NCI-H748 (cell line): Measurements from ENCODE around the gene SPX.

ENCODE experiments used
- DNase-seq: peaks from one replicate; lab custom pipeline; 2025; ENCODE audit not compliant: unreplicated experiment; lab: John Stamatoyannopoulos, UW

Gene SPX, protein sequence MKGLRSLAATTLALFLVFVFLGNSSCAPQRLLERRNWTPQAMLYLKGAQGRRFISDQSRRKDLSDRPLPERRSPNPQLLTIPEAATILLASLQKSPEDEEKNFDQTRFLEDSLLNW

DNA sequence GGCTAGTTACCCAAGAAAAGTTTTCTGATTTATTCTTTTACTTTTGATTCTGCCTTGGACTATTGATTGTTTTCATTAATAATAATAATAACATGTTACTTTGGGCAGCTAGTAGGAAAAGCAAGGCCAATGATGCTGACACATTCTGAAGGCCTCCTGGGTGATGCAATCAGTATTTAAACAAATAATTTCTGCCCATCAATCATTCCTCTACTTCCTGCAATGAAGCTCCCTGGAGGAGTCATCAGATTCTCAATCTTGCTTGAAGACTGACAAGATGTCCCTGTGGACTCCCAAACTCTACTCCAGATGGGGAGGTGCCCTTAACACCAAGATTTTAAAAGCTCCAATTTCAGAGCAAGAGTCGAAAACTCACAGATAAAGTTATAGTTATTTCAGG, at the start of gene SPX:
TSS of gene SPX (plus strand) at position 244 of the 400 bp plus-strand sequence. CDS start 177 bp downstream, outside the sequence.
- DNase-seq = no peak

DNA sequence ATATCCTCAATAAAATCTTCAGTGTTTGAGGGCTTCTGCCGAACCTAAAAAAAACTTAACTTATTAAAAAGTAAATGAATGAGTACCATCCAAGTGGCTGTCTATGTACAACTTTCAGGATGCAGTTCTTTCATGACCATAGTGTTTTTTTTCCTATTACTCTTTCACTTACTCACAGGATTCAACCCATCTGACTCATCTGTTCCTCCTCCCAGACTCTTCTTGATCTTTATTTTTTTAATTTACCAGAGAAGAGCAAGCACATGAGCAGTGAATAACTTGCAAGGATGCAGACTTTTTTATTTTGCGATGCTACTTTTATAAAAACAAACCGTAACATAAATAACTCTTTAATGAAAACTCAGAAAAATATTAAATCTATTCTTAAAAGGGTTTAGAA, 49.1 kb upstream of the SPX start:
- DNase-seq = no peak

DNA sequence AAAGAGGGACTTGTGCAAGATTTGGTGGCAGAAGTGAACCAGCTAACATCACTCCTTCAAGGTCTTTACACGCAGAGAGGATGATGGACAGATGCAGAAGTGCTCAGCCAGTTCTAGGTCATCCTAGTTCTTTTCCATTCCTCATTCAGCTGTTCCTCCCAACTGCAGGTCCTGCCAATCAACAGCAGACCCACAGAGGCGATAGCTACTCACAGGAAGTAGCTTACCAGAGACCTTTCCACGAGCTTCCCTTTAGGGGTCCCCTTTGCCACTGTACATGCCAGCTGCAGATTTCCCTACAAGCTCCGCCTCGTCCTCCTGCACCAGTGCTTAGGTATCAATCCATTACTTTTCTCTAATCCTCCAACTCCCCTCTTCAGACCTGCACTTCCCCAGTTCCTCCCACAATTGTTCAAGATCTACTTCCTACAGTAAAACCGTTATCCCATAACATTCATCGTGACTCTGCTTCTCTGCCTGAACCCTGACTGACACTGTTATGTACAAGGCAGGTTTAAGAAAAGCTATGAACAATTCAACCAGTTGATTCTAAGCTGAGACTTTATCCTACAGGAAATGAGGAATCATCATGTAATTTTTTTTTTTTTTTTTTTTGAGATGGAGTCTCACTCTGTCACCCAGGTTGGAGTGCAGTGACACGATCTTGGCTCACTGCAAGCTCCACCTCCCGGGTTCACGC, 47.2 kb upstream of the SPX start:
- no peak for DNase-seq

DNA sequence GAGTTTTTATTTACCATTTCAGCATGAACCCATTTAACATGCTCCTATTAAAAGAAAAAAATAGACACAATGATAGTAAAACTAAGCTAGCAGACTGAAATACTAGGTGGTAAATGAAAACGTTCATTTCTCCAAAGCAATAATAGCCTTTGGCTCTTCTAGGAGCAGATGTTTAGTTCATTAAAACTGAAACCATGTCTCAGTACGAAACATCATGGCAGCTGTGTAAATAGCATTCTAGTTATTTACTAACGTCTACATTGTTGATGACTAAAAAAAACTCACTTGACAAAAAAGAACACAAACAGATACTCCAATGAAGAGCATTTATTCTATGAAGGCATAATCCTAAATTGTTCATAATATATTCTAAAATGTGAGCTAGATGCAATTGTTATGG, 42.6 kb upstream of the SPX start:
- peak; percentile 85 for DNase-seq

DNA sequence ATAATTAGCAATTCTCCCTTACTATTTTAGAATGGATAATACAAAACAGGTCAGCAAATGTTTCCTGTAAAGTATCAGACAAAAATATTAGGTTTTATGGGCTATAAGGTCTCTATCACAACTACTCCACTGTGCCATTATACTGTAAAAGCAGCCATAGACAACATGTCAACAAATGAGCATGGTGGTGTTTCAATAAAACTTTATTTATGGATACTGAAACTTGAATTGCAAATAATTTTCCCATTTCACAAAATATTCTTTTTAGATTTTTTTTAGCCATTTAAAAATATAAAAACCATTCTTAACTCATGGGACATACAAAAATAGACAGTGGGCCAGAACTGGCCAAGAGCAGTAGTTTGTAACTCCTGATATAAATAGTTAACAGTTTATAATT, 40.1 kb upstream of the SPX start:
- no peak for DNase-seq

DNA sequence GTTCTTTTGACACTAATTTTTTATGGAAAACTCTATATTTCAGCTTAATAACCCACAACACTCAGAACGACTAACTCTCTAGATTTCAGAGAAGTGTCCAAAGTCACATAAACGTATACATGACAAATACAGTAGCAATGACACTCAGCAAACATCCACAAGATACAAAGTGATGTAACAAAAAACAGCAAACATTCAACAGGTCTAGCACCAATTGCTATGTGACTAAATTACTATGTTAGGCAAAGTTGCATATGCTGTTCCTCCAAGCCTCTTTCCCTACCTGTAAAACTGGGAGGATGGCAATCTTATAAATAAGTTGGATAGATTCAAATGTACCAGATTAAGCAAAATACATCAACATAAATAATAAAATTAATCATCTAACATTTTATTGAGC, 26.3 kb upstream of the SPX start:
- no peak for DNase-seq

DNA sequence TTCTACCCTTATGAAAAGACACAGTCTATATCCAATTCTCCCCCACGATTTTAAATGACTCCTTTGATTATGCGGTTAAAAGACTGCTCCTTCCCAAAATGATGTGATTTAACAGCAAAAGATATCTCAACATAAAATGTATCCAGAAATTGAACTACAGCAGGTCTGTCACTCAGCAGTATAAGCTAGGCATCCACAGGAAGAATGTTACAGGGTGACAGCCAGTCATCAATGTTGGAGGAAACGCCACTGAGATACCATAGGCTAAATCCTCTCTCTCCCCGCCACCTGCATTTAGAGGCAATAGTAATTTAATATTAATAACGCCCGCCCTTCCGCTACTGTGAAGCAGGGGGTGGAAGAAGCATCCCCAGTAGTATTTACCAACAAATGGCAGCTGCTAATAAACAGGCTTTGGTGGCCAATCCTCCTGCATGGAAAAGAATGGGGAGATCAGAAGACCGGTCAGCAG, 25.3 kb upstream of the SPX start:
- DNase-seq = no peak

DNA sequence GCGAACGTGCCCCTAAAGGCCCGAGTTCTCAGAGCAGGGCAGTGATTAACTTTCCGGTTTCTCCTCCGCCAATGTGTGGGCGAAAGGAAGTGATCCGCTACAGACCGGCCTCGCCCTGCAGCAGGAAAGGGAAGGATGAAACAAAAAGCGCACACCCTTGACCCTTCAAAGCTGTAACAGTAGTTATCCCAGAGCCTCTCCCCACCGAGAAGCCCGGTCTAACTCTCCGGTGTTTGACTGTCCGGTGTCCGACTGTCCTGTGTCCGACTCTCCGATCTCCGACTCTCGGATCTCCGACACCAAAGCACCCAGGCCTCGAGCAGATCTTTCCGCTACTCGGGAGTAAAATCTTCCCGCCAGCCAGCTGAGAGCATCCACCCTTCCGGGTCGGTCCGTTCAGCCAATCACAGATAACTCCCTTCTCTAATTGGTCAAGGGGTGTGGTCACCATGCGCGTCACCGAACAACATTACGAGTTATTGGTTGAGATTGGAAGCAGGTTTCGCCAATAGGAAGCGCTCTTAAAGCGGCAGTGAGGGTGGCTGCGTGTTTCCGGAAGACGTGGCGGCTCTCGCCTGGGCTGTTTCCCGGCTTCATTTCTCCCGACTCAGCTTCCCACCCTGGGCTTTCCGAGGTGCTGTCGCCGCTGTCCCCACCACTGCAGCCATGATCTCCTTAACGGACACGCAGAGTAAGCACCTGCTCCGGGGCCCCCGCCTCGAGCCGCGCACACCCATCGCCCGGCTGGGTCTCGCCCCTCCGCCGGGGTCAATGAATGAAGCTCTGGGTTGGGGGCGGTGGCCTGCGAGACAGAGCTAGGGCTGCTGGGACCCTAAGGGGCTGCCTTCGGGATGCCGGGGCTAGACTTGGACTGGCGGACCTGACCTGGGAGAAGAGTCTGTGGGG, 24.6 kb upstream of the SPX start, which contains the start of the genes GOLT1B and RECQL:
TSS of gene GOLT1B (plus strand) at position 532 of the 906 bp plus-strand sequence. CDS start at position 667, 135 bp downstream.
TSS of gene RECQL (minus strand) at position 378 of the 906 bp plus-strand sequence. CDS start 2,065 bp downstream, outside the sequence.
- DNase-seq = peak; percentile 97

DNA sequence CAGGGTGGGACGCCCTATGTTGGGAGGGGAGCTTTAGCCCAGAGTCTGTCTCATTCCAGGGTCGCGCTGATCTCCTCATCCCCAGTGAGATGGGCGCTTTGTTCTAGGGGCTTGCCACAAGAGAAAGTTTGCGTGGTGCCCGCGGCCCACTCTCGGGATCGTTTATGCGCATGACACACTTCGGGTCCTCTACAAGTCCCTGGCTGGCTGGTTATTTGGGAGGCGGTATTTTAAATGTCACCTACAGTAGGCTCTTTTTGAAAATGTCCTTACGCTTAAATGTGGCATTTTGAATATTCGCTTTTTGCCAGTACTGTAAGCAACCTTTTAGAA, 24.0 kb upstream of the SPX start:
- peak; percentile 56 for DNase-seq

DNA sequence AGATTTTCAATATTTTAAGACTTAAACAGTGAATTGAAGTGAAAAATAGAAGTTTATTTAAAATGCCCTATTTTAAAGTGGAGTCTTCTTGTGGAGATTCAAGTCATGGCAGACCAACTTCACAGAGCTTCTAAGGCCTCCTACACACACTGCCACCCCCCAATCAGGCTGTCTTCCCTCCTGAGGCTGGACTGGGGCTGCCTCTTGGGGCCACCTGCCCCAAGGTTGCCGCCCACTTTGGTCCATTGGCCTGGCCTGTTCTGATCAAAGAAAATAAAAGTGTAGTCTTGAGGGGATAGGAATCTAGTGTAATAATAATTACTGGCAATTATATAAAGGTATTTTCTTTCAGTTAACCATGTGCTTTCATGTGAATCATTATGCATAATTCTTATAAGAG, 23.2 kb upstream of the SPX start:
- DNase-seq = no peak

DNA sequence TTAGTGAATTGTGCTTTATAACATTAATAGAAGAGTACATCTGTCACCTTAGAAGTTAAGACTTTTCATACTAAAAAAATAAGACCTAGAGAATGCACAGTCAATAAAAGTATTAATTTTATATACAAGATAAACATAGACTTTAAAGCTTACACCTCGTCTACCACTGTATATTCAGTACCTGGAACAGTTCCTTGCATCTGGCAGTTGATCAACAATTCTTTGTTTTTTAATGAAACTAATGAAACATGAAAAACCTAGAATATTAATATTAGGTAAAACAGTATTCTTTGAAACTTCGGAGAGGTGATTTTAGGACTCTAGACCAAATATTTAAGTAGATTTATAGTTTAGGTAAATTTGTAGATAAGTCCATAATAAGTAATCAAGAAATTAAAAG, 20.2 kb upstream of the SPX start:
- DNase-seq = no peak

DNA sequence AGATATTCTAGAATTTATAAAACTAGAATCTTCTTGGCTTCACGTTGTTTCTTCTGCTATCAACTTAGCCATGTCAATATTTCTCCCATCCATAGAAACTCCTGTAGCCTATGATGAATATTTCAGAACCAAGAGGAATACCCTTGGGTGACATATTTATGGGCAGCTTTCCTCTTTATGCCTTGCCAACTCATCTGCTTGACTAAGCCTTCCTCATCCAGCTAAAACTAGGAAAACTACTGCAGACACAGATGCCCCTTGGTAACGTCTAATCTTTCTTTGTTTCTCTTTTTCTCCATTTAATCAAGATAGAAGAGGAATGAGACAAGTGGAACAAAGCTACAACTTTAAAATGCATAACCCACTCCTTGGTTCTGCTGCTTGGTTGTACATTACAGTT, 18.2 kb upstream of the SPX start:
- DNase-seq = no peak

DNA sequence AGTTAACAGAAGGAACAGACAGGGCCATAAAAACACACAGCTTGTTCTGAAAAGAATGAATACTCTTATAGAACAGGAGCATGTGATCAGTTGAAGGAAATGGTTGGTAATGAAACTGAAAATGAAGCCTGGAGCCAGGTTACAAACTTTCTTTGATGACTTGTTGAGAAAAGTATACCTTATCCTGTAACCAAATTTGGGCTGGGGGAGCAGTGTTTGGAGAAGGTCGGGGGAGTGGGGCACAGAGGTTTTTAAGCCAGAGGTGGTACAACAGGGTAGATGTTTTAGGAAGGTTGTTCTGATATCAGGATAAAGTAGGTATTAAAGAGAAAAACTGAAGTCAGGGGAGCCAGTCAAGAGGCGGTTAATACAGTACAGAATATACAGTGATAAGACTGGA, 16.3 kb upstream of the SPX start:
- no peak for DNase-seq

DNA sequence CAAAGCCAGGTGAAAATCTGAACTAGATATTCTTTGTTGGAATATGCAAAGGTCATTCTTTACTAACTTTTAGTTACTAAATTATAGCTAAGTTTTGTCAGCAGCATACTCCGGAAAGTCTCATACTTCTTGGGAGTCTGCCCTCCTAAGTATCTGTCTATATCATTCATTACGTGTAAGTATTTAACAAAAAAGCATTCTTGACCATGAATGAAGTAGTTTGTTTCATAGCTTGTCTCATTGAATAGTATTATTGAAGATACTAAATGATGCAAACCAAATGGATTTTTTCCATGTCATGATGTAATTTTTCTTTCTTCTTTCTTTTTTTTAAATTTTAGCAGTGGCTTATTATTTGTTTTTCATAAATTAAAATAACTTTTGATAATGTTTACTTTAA, 9.8 kb upstream of the SPX start:
- no peak for DNase-seq

DNA sequence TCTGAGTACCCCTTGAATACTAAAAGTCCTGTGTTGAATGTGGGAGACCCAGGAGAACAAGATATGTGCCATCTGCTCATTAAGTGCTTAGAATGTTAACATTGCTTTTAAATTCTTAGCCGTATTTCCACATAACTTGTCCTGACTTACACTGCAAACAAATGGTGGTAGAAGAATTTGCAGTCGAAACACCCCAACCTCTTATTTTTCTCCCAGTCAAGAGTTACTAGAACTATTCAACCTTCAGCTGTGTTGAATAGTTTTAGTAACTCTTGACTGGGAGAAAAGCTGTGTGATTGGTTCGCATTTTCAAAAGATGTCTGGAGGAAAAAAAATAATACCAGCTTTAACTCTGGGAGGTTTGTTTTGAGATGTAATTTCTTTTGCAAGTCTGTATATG, 7.6 kb upstream of the SPX start:
- no peak for DNase-seq

DNA sequence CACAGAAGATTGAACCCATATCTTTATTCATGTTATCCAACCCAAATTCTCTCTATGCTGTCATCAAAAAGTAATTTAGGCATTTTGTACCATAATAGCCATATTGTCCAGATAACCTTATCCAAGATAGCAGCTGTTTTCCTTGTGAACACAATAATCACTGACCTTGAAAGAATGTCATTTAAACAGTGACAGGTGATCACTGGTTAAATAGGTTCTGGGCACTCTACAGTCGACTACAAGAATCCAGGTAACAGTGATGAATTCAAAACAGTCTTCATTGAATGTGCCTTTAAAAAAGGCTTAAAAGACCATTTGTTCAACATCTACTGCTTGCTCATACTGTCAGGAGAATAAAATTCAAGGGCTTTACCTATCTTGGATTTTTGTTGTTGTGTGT, 4.6 kb upstream of the SPX start:
- DNase-seq = no peak

DNA sequence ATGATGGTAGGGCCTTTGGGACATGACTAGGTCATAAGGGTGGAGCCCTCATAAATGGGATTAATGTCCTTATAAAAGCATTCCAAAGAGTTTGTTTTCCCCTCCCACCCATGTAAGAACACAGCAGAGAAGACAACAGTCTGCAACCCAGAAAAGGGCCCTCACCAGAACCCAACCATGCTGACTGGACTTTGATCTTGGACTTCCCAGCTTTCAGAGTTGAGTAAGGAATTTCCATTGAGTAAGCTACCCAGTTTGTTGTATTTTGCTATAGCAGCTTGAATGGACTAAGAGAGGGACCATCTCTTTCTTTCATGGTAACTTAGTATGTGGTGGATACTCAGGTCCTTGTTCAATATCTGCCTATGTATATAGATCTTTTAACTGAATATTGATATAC, 2.9 kb upstream of the SPX start:
- DNase-seq = no peak

DNA sequence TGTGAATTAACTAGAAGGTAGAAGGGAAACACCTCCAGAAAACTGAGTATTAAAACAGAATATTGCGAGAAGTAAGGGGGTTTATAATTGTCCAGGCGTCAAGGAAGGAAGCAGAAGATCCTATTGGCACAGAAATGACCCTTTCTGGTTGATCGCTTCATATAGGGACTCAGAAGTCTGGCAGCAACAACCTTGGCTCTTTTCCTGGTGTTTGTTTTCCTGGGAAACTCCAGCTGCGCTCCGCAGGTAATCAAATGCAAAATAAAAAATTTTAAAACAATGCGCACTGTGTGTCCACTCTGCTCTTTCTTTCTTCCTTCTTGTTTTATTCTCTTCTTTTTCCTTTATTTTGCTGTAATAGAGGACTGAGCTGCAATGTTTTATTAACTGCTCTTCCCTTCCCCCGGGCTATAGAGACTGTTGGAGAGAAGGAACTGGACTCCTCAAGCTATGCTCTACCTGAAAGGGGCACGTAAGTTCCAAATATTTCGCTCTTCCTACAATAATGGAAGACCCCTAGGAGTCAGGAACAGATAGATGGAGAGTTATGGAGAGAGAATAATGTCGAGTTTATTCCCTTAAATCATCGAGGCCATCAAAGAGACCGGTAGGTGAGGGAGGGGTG, 737 bp downstream of the SPX start:
- DNase-seq = peak; percentile 38

DNA sequence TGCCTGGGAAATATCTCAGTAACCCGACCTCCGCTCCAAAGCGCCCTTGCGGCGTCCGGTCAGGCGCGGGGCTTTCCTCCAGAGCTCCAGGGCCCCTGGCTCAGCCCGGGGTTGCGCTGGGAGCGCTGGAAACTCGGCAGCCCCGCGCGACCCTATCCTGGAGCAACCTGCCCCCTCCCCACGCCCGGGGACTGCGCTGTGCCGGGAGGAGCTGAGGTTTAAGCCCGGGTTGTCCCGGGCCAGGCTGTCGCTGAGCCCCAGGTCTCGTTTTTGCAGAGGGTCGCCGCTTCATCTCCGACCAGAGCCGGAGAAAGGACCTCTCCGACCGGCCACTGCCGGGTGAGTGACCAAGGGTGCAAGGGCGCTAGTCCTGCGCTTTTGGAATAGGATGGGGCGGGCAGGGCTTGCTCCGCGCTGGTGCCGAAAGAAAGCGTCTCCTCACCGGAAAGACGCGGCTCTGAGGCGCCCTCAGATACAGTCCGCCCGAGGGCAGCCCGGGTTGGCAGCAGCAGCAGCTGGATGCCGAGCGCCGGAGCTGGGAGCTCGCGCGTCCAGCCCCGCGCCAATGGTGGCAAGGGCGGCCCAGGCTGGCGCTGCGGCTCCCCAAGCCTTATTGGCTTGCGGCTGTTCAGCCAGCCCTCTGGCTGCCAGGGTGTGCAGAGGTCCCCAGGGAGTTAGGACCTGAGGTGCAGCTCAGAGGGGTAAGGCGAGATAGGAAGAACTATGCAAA, 1.5 kb downstream of the SPX start:
- peak; percentile 85 for DNase-seq

DNA sequence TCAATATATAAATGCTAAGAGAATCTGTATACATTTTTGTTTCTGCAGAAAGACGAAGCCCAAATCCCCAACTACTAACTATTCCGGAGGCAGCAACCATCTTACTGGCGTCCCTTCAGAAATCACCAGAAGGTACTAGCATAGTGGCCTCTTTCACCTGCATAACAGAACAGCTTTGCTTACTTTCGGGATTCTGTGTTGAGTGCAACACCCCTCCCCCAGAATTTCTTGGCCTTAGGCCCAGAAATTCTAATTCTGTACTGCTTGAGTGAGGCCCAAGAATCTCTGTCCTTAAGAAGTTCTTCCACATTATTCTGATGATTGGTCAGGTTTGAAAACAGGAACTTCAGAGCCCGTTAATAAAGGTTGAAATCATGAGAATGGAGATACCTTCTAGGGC, 2.9 kb downstream of the SPX start:
- DNase-seq = no peak

DNA sequence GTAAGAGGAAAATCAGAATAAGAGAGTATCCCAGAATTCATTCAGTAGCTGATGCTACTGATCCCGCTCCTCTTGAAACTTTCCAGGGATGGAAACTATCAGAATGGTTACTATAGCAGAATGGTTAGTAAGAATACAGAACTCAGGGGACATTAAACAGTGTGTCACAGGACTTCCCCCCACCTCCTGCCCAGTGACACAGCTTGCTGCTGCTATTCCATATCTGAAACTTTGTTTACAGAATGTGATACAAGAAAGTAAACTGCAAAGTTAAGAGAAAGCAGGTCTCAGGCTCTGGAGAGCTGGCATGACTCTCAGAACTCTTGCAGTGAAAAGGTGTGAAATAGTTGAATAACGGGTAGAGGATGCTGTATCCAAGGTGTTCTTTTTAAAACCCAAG, 3.4 kb downstream of the SPX start:
- no peak for DNase-seq
